Trophoblast cell (in vitro differentiated cells and primary cell): ENCODE measurements around the gene PFKL.

Experiments used
- DNase-seq, 2 donors: peaks; one replicate each; pipeline ENCODE4 v3.0.0-alpha.2; 2016
- H2AFZ ChIP-seq: 2 replicates; pipeline ENCODE4 v1.6.1; 2013; ENCODE audit warnings: low read length, moderate library complexity, mild to moderate bottlenecking; ENCODE audit not compliant: insufficient read depth, poor library complexity
- H2AK5ac ChIP-seq: 2 replicates; pipeline ENCODE4 v1.6.1; 2013; ENCODE audit warnings: mild to moderate bottlenecking, low read length
- H2BK120ac ChIP-seq: 2 replicates; pipeline ENCODE4 v1.6.1; 2013; ENCODE audit warnings: low read length, mild to moderate bottlenecking, moderate library complexity; ENCODE audit not compliant: insufficient read depth, poor library complexity
- H2BK12ac ChIP-seq: 2 replicates; pipeline ENCODE4 v1.6.1; 2013; ENCODE audit warnings: mild to moderate bottlenecking, low read length, moderate library complexity
- H2BK5ac ChIP-seq: 2 replicates; pipeline ENCODE4 v1.6.1; 2013; ENCODE audit warnings: low read length, low read depth, moderate library complexity, mild to moderate bottlenecking; ENCODE audit not compliant: poor library complexity
- H3K14ac ChIP-seq: 2 replicates; pipeline ENCODE4 v1.6.1; 2013; ENCODE audit warnings: mild to moderate bottlenecking, low read length
- H3K18ac ChIP-seq: 2 replicates; pipeline ENCODE4 v1.6.1; 2013; ENCODE audit warnings: mild to moderate bottlenecking, low read length
- H3K23ac ChIP-seq: 2 replicates; pipeline ENCODE4 v1.6.1; 2013; ENCODE audit warnings: low read length
- H3K27ac ChIP-seq: 2 replicates; pipeline ENCODE4 v1.5.1; 2013; ENCODE audit warnings: low read depth, mild to moderate bottlenecking, inconsistent platforms, low read length, moderate library complexity
- H3K27me3 ChIP-seq: 2 replicates; pipeline ENCODE4 v1.6.1; 2013; ENCODE audit warnings: inconsistent platforms, mild to moderate bottlenecking, low read length, moderate library complexity; ENCODE audit not compliant: insufficient read depth
- H3K36me3 ChIP-seq, 2 experiments: 1 replicate in 1 of 2; 2 replicates in 1 of 2; pipeline ENCODE4 v1.6.1; 2013; ENCODE audit warnings: low read length in 2 of 2, mild to moderate bottlenecking in 2 of 2, moderate library complexity in 1 of 2; ENCODE audit not compliant: insufficient read depth in 2 of 2, control insufficient read depth in 1 of 2
- H3K4ac ChIP-seq: 2 replicates; pipeline ENCODE4 v1.6.1; 2013; ENCODE audit warnings: low read depth, mild to moderate bottlenecking, low read length, moderate library complexity
- H3K4me1 ChIP-seq, 2 experiments: 1 replicate in 1 of 2; 2 replicates in 1 of 2; pipeline ENCODE4 v1.6.1; 2013; ENCODE audit warnings: low read length in 2 of 2, mild to moderate bottlenecking in 2 of 2, moderate library complexity in 1 of 2; ENCODE audit not compliant: insufficient read depth in 2 of 2, control insufficient read depth in 1 of 2
- H3K4me2 ChIP-seq: 2 replicates; pipeline ENCODE4 v1.6.1; 2013; ENCODE audit warnings: inconsistent platforms, mild to moderate bottlenecking, low read length, moderate library complexity
- H3K4me3 ChIP-seq: 2 replicates; pipeline ENCODE4 v1.5.1; 2013; ENCODE audit warnings: mild to moderate bottlenecking, low read depth, low read length, inconsistent platforms
- H3K79me1 ChIP-seq: one replicate; pipeline ENCODE4 v1.6.1; 2013; ENCODE audit warnings: low read length
- H3K79me2 ChIP-seq: 2 replicates; pipeline ENCODE4 v1.6.1; 2013; ENCODE audit warnings: low read length, mild to moderate bottlenecking; ENCODE audit not compliant: control insufficient read depth, insufficient read depth, poor library complexity
- H3K9ac ChIP-seq: 2 replicates; pipeline ENCODE4 v1.6.1; 2013; ENCODE audit warnings: mild to moderate bottlenecking, low read length
- H3K9me3 ChIP-seq: 2 replicates; pipeline ENCODE4 v1.6.1; 2013; ENCODE audit warnings: low read depth, mild to moderate bottlenecking, control low read depth, inconsistent platforms, low read length; ENCODE audit not compliant: insufficient read depth
- H4K12ac ChIP-seq: 2 replicates; pipeline ENCODE4 v1.6.1; 2013; ENCODE audit warnings: low read depth, mild to moderate bottlenecking, low read length, moderate library complexity
- H4K8ac ChIP-seq: 2 replicates; pipeline ENCODE4 v1.6.1; 2013; ENCODE audit warnings: low read depth, mild to moderate bottlenecking, low read length, moderate library complexity
- H4K91ac ChIP-seq: one replicate; pipeline ENCODE4 v1.6.1; 2013; ENCODE audit warnings: low read depth, mild to moderate bottlenecking, low read length, moderate library complexity
- WGBS: extraction: QIAGEN DNeasy Blood & Tissue Kit; methylation state at CpG from one replicate; pipeline ENCODE4 v1.1.7; 2013; ENCODE audit warnings: missing lambda C conversion rate; ENCODE audit not compliant: insufficient read length, insufficient coverage; ENCODE audit errors: extremely low coverage; 5-methylcytosine and 5-hydroxymethylcytosine counted together

PFKL gene

GRCh38 chr21:44349416-44349846 is 49.6 kb downstream of the PFKL start:
- H3K18ac ChIP-seq = no peak overlapping the region
- no peak overlapping the region for H3K4me2 ChIP-seq
- H3K9ac ChIP-seq = no peak overlapping the region
- no peak overlapping the region for H4K8ac ChIP-seq
- H3K9me3 ChIP-seq = peaks cover 4% of the 10 kb centered on the region
- no CpG with 5 or more reads among the region's 12 CpGs for WGBS
- H3K27ac ChIP-seq = no peak overlapping the region
- no peak overlapping the region for H3K23ac ChIP-seq
- no peak overlapping the region for H3K14ac ChIP-seq
- no peaks in the 10 kb centered on the region for H3K4me1 ChIP-seq
- H3K79me1 ChIP-seq = no peaks in the 10 kb centered on the region
- H2AFZ ChIP-seq = no peak overlapping the region
- H2BK5ac ChIP-seq = no peak overlapping the region
- no peak overlapping the region for H4K12ac ChIP-seq
- no peak overlapping the region for H2AK5ac ChIP-seq
- no peaks in the 10 kb centered on the region for H3K27me3 ChIP-seq
- H3K4me3 ChIP-seq = no peak overlapping the region
- H4K91ac ChIP-seq = no peak overlapping the region
- DNase-seq = no peak
- no peaks in the 10 kb centered on the region for H3K36me3 ChIP-seq
- H2BK120ac ChIP-seq = no peak overlapping the region
- H3K4ac ChIP-seq = no peak overlapping the region
- H3K79me2 ChIP-seq = no peaks in the 10 kb centered on the region
- no peak overlapping the region for H2BK12ac ChIP-seq

GRCh38 chr21:44349847-44350772 is 50.3 kb downstream of the PFKL start:
- no peaks in the 10 kb centered on the region for H3K4me1 ChIP-seq
- no peak overlapping the region for H3K27ac ChIP-seq
- peak in 1 of 2 donors; percentile 15 for DNase-seq
- H2AK5ac ChIP-seq = no peak overlapping the region
- H2AFZ ChIP-seq = no peak overlapping the region
- H3K9ac ChIP-seq = no peak overlapping the region
- no peak overlapping the region for H3K18ac ChIP-seq
- H3K27me3 ChIP-seq = no peaks in the 10 kb centered on the region
- H3K4me2 ChIP-seq = no peak overlapping the region
- H3K4ac ChIP-seq = no peak overlapping the region
- H2BK5ac ChIP-seq = no peak overlapping the region
- H4K8ac ChIP-seq = no peak overlapping the region
- H2BK12ac ChIP-seq = no peak overlapping the region
- no peak overlapping the region for H3K23ac ChIP-seq
- peaks cover 3% of the 10 kb centered on the region for H3K9me3 ChIP-seq
- H3K79me1 ChIP-seq = no peaks in the 10 kb centered on the region
- H4K12ac ChIP-seq = no peak overlapping the region
- no CpG with 5 or more reads among the region's 113 CpGs for WGBS
- no peak overlapping the region for H4K91ac ChIP-seq
- H3K79me2 ChIP-seq = no peaks in the 10 kb centered on the region
- H3K36me3 ChIP-seq = no peaks in the 10 kb centered on the region
- H2BK120ac ChIP-seq = no peak overlapping the region
- no peak overlapping the region for H3K14ac ChIP-seq
- no peak overlapping the region for H3K4me3 ChIP-seq

DNA sequence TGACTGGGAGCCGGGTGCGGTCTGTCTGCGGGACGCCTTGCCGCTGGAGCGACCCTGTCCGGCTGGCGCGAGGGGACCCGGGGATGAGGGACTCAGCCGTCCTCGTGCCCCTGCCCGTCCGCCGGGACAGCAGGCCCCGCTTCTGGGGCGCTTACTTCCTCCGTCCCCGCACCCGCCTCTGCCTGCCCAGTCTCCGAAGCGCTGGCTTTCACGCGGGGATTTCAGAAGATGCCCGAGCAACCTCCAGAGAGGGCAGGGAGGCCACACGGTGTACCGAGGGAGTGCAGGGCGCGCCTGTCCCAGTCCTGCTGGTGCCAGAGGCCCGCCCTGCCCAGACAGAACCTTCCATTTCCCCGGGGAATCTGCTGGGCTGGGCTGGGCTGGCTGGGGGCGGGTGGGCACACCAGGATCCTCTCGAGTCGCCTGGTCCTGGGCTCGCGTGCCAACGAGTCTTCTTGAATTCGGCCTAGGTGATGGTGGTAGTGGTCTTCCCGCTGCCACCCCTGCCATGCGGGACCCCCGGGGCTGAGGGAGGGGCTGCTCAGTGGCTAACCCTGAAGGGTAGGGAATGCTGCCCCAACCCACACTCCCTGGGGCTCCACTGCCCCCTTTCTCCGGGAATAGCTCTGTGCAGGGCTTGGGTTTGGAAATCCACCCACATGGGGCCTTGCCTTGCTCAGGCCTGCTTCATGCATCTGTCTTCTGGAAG is 51.1 kb downstream of the PFKL start:
- no peaks in the 10 kb centered on the region for H3K27me3 ChIP-seq
- peaks cover 3% of the 10 kb centered on the region for H3K9me3 ChIP-seq

GRCh38 chr21:44351535-44352252 is 51.8 kb downstream of the PFKL start:
- no peak overlapping the region for H2BK5ac ChIP-seq
- no peaks in the 10 kb centered on the region for H3K79me1 ChIP-seq
- H4K12ac ChIP-seq = no peak overlapping the region
- no peak overlapping the region for H2AFZ ChIP-seq
- H4K8ac ChIP-seq = no peak overlapping the region
- H2BK12ac ChIP-seq = no peak overlapping the region
- no peak overlapping the region for H3K4me2 ChIP-seq
- H3K9me3 ChIP-seq = peaks cover 3% of the 10 kb centered on the region
- H3K9ac ChIP-seq = no peak overlapping the region
- no peak for DNase-seq
- WGBS = no CpG with 5 or more reads among the region's 18 CpGs
- no peaks in the 10 kb centered on the region for H3K27me3 ChIP-seq
- no peak overlapping the region for H3K18ac ChIP-seq
- H3K79me2 ChIP-seq = no peaks in the 10 kb centered on the region
- no peak overlapping the region for H3K27ac ChIP-seq
- H3K36me3 ChIP-seq = no peaks in the 10 kb centered on the region
- no peak overlapping the region for H2AK5ac ChIP-seq
- no peak overlapping the region for H3K4me3 ChIP-seq
- H3K4ac ChIP-seq = no peak overlapping the region
- no peak overlapping the region for H3K23ac ChIP-seq
- H3K14ac ChIP-seq = no peak overlapping the region
- H2BK120ac ChIP-seq = no peak overlapping the region
- H3K4me1 ChIP-seq = no peaks in the 10 kb centered on the region
- H4K91ac ChIP-seq = no peak overlapping the region

More for the DNA sequence above, 51.1 kb downstream of the PFKL start:
- Histone ChIP-seq H3K36me3 (no peaks in the 10 kb centered on the region), H3K4ac (no peak overlapping the region), H4K91ac (no peak overlapping the region), H2AFZ (no peak overlapping the region), H3K9ac (no peak overlapping the region), H2BK12ac (no peak overlapping the region), H3K18ac (no peak overlapping the region), H3K79me2 (no peaks in the 10 kb centered on the region), H2BK120ac (no peak overlapping the region), H2AK5ac (no peak overlapping the region), H3K4me3 (no peak overlapping the region), H4K12ac (no peak overlapping the region), H3K4me1 (no peaks in the 10 kb centered on the region), H3K23ac (no peak overlapping the region), H4K8ac (no peak overlapping the region), H3K4me2 (no peak overlapping the region), H3K14ac (no peak overlapping the region), H3K79me1 (no peaks in the 10 kb centered on the region), H2BK5ac (no peak overlapping the region), H3K27ac (no peak overlapping the region)
- WGBS = no CpG with 5 or more reads among the region's 42 CpGs
- no peak for DNase-seq
